ENCODE data around the gene AMH.
"Not testable (repeated sequence)": the region's sequence is repeated elsewhere in the genome, so short reads cannot be mapped to it uniquely, and the experiment has no call there.

AMH gene

GRCh38 chr19:2269244-2270156 is 20.4 kb downstream of the AMH start:
- peak; percentile 98 for DNase-seq (ENCODE audit: low read depth in 2 of 2)

- no peak for DNase-seq (ENCODE audit: low read depth in 2 of 2)
These were observed 21.0 kb downstream of the AMH start for GRCh38 chr19:2270157-2270422.

GRCh38 chr19:2270423-2271233 is 21.5 kb downstream of the AMH start:
- DNase-seq (ENCODE audit: low read depth in 2 of 2), result peak; percentile 46 to 60

GRCh38 chr19:2271234-2272103 is 22.3 kb downstream of the AMH start:
- no peak for DNase-seq (ENCODE audit: low read depth in 2 of 2)

GRCh38 chr19:2273356-2274184 is 24.4 kb downstream of the AMH start:
- DNase-seq (ENCODE audit: low read depth in 2 of 2), result peak; percentile 53 to 63

- DNase-seq (ENCODE audit: low read depth in 2 of 2), result no peak
These were observed 25.1 kb downstream of the AMH start for GRCh38 chr19:2274185-2274711.

- DNase-seq (ENCODE audit: low read depth in 2 of 2), result no peak
These were observed 25.9 kb downstream of the AMH start for GRCh38 chr19:2274931-2275535.

GRCh38 chr19:2275588-2276428 is 26.7 kb downstream of the AMH start:
- DNase-seq (ENCODE audit: low read depth in 2 of 2), result no peak

- DNase-seq (ENCODE audit: low read depth in 2 of 2), result no peak
These were observed 27.4 kb downstream of the AMH start for GRCh38 chr19:2276429-2276986.

- DNase-seq (ENCODE audit: low read depth in 2 of 2), result no peak
These were observed 28.0 kb downstream of the AMH start for GRCh38 chr19:2277138-2277537.

GRCh38 chr19:2278459-2279158 is 29.5 kb downstream of the AMH start:
- DNase-seq (ENCODE audit: low read depth in 2 of 2), result no peak

- DNase-seq (ENCODE audit: low read depth in 2 of 2), result no peak
These were observed 31.6 kb downstream of the AMH start for GRCh38 chr19:2280633-2281264.

GRCh38 chr19:2281265-2282061 is 32.3 kb downstream of the AMH start:
- not testable (repeated sequence) for DNase-seq (ENCODE audit: low read depth in 2 of 2)

- DNase-seq (ENCODE audit: low read depth in 2 of 2), result no peak
These were observed 33.1 kb downstream of the AMH start, which contains the start of gene PEAK3 for GRCh38 chr19:2282062-2282861. PEAK3 (minus strand) TSS chr19:2282175; CDS start chr19:2280931, 1,244 bp downstream.

GRCh38 chr19:2282862-2283237 is 33.7 kb downstream of the AMH start:
- DNase-seq (ENCODE audit: low read depth in 2 of 2), result no peak

GRCh38 chr19:2283835-2284507 is 34.8 kb downstream of the AMH start:
- no peak for DNase-seq (ENCODE audit: low read depth in 2 of 2)

Measured in stimulated activated CD4-positive, alpha-beta T cell treated with anti-CD3 and anti-CD28 coated beads, Interleukin-12 subunit alpha, Interleukin-12 subunit beta, amount 100 ng/mL, for 24 hours (primary cell).